ENCODE data around the gene ANO10.
"Not testable (repeated sequence)": the region's sequence is repeated elsewhere in the genome, so short reads cannot be mapped to it uniquely, and the experiment has no call there.

The ANO10 gene

DNA sequence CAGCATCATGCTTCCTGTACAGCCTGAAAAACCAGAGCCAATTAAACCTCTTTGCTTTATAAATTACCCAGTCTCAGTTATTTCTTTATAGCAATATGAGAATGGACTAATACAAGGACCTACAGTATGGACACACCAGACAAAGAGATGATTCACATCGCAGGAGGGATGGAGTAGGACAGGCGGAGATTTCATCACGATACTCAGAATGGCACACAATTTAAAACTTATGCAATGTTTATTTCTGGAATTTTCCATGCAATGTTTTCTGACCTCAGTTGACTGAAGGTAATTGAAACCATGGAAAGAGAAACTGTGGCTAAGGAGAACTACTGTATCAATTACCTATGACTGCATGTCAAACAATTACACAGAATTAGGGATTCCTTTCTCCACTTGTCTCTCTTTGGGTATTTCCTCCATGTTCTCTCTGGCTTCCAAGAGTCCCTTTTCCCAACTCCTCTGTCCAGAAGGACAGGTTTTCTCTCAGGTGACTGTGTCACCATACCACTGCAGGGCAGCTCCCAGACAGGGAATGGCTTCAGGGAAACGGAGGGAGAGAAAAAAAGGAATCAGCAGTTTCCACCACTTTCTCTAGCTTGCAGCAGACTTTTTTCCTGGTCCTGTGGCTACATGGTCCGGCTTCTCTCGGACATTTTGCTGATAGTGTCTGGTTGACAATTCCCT lies 3.0 kb upstream of the ANO10 start:
- no peak for DNase-seq

DNA sequence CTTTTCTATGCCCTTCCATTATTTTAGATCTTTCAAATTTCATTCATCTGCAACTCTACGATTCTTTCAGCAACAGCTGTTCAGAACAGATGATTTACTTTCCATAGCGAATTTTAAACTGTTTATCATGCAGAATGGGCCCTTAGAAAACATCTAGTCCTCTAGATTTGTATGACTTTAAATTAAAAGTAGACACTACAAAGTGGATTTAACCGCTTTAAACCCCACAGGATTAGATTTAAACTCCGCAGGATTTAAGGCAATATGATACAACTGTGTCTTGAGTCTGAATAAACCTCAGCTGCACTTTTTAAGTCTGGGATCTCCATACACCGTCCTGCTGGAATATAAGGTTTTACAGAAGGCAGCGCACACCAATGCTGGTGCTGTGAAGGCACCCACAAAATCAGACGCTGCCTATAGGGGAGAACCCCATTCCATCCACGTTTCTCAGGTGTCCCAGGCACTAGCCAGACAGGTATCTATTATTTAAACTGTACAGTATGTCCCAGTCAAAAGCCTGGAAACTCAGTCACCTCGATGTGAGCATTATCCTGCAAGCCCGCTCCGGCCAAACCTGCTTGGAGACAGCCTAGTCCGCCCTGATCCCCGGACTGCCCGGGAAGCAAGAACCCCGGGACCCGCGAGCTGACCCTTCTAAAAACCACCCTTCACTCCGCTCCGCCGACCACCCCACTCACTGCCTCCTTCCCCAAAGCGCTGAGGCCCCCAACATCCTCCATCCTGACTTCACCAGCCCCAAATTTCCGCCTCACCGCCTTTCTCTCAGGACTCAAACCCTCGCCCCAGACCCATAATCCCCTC lies 768 bp downstream of the ANO10 start:
- no peak for DNase-seq

DNA sequence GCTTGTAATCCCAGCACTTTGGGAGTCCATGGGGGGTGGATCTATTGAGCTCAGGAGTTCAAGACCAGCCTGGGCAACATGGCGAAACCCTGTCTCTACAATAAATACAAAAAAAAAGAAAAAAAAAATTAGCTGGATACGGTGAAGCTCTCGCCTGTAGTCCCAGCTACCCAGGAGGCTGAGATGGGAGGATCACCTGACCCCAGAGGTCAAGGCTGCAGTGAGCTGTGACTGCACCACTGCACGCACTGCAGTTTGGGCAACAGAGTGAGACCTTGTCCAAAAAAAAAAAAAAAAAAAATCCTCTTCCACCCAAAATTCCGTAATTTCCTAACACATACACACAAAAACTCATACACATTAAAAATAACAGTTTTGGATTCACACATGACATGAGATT lies 2.2 kb downstream of the ANO10 start:
- DNase-seq = no peak

DNA sequence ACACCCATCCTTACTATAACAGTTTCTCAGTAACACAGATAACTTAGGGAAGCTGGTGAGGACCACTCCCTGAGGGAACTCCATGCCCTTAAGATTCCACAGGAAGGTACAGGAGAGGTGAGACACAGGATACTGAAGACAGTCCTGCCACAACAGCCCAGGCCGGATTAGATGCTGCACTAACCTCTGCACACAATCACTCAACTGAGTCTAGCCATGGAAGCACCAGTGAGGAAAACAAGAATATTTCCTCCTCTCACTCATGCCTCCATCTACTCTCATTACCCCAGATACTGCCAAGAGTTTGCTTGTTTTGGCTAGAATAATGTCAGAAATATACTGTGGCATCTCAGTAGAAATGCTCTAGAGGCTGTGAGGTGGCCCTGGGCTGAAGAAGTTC lies 3.7 kb downstream of the ANO10 start:
- no peak for DNase-seq

DNA sequence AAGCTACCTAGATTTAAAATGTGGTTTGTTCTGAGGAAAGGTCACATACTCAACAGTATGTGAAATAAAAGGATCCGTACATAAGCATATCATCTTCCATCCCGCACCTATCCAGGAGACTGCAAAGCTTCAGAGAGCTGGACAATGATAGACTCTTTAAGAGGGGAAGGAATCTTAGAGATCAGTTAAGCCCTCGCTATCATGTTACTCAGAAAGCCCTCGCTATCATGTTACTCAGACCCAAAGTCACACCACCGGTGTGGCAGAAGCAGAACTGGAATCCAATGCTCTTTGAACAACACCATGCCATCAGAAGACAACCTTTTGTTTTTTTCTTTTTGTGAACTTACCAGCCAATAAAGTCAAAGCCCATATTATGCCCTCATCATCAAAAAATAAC lies 5.8 kb downstream of the ANO10 start:
- DNase-seq = no peak

DNA sequence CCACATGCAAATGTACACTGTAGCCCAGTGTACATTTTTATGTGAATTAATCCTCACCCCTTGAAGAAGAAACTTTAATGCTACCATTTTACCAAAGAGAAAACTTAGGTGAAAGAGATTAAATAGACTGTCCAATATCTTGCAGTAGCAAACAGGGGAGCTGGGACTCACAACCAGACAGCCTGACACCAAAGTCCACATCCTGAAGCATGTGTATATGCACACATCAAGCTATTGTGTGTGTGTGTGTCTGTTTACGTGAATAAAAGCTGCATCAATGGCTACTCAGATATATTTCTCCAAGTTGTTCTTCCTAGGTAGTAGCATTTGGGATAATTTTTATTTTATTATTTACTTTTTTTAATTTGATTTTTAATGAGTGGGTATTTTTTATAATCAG lies 6.7 kb downstream of the ANO10 start:
- no peak for DNase-seq

DNA sequence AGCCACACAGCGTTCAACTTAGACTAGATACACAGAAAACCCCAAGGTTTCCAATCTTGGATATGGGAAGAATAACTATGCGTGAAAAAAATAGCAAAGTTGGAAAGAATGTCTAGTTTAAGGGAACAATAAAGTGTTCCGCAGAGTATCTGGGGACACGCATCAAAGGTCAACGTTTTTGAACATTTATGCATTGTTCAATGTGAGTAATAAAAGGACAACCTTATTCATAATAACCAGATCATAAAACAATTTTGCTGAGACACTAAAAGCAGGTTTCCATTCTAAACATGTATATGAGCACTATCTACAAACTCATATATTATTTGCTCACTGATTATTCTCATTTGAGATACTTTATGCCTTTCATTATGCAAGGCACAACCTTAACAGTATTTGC lies 7.8 kb downstream of the ANO10 start:
- no peak for DNase-seq

DNA sequence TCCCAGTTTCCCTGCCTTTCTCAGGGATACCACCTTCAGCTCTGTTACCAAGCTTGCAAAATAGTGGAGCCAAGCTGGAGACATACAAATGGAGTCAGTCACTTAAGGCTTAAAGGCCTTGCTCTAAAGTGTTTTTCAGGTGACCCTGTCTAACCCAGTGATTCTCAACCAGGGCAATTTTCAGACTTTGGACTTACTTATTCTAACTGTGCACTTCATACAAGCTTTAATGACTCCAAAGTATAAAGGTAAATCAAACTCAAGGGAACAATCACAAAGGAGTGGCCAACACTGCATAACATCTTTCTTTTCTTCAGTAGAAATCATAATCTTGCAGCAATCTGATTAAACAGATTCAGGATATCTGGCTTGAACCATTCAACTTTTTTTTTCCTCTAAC lies 9.4 kb downstream of the ANO10 start:
- no peak for DNase-seq

DNA sequence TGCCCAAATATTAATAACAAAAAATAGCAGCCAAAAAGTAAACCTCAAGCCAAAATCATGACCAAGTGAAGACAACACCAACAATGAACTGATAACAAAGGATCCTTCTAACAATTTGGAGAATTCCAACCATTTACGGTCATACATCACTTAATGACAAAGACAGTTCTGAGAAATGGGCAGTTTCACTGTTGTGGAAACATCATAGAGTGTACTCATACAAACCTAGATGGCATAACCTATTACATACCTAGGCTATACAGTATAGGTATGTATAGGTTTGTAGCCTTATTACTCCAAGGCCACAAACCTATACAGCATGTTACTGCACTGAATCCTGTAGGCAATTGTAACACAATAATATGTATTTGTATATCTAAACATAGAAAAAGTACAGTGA lies 12.4 kb downstream of the ANO10 start:
- no peak for DNase-seq

DNA sequence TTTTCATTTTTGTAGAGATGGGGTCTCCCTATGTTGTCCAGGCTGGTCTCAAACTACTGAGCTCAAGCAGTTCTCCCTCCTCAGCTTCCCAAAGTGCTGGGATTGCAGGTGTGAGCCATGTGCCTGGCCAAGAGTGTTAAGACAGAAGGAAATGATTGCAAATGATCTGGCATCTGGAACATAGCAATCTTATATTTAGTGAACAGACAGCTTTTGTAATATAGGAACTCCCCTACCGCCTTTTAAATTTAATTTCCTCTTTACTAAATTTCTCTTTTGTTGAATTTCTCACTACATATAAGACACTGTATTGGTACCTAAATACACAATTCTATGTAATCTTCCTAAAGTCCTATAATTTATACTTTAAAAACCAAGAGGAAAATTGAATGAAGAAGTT lies 13.1 kb downstream of the ANO10 start:
- DNase-seq = no peak

DNA sequence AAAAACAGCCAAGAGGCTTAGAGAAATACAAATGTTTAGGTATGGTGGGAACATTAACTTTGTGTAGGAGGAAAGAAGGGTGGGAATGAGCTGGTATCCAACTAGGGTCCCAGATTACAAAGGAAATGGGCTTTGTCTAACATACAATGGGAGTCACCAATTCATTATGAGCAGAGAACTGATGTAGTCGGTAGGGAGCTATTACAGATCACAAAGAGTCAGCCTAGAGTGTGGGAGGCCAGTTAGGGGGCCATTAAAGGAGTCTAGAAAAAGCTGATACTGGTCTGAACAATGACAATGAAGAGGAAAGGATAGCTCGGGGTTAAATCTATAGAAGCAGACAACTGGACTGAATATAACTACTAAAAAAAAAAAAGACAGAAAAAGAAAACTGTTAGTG lies 15.5 kb downstream of the ANO10 start:
- no peak for DNase-seq

DNA sequence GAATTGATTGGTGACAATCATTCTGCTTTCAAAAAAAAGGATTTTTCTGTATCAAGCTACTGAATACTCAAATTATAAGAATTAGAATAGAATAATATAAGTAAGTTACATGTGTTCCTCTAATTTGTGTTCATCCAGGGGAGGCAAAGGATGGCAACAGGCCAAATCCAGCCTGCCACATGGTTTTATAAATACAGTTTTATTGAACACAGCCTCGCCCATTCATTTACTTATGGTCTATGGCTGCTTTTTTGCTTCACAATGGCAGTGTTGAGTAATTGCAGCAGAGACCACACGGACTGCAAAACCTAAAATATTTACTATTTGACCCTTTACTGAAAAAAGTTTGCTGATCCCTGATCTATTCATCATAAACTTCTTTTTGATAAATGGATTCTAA lies 21.9 kb downstream of the ANO10 start:
- DNase-seq = not testable (repeated sequence)

DNA sequence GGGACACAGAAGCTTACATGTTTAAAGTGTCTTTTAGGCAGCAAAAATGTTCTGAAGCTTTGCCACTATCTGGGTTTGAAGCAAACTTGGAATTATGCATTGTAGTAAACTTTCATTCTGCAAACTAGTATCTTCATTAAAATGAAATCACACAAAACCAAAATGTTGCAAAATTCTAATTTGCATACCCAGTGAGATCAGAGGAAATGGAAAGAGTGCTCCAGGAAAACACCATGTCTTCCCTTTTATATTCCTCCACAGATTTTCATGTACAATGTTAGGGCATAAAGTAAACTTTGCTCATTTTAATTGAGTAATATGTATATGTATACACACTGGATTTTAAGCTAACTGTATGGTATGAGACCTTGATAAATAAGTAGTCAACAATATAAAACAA lies 23.9 kb downstream of the ANO10 start:
- DNase-seq = no peak

DNA sequence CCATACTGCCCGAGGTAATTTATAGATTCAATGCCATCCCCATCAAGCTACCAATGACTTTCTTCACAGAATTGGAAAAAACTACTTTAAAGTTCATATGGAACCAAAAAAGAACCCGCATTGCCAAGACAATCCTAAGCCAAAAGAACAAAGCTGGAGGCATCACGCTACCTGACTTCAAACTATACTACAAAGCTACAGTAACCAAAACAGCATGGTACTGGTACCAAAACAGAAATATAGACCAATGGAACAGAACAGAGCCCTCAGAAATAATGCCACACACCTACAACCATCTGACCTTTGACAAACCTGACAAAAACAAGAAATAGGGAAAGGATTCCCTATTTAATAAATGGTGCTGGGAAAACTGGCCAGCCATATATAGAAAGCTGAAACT lies 25.6 kb downstream of the ANO10 start:
- not testable (repeated sequence) for DNase-seq

DNA sequence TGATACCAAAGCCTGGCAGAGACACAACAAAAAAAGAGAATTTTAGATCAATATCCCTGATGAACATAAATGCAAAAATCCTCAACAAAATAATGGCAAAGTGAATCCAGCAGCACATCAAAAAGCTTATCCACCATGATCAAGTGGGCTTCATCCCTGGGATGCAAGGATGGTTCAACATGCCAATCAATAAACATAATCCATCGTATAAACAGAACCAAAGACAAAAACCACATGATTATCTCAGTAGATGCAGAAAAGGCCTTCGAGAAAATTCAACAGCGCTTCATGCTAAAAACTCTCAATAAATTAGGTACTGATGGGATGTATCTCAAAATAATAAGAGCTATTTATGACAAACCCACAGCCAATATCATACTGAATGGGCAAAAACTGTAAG lies 26.5 kb downstream of the ANO10 start:
- not testable (repeated sequence) for DNase-seq

DNA sequence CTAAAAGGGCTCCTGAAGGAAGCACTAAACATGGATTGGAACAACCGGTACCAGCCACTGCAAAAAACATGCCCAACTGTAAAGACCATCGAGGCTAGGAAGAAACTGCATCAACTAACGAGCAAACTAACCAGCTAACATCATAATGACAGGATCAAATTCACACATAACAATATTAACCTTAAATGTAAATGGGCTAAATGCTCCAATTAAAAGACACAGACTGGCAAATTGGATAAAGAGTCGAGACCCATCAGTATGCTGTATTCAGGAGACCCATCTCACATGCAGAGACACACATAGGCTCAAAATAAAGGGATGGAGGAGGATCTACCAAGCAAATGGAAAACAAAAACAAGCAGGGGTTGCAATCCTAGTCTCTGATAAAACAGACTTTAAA lies 28.2 kb downstream of the ANO10 start:
- DNase-seq = not testable (repeated sequence)

DNA sequence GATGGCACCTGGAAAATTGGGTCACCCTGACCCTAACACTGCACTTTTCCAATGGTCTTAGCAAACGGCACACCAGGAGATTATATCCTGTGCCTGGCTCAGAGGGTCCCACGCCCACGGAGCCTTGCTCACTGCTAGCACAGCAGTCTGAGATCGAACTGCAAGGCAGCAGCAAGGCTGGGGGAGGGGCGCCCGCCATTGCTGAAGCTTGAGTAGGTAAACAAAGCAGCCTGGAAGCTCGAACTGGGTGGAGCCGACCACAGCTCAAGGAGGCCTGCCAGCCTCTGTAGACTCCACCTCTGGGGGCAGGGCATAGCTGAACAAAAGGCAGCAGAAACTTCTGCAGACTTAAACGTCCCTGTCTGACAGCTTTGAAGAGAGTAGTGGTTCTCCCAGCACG lies 29.9 kb downstream of the ANO10 start:
- not testable (repeated sequence) for DNase-seq

DNA sequence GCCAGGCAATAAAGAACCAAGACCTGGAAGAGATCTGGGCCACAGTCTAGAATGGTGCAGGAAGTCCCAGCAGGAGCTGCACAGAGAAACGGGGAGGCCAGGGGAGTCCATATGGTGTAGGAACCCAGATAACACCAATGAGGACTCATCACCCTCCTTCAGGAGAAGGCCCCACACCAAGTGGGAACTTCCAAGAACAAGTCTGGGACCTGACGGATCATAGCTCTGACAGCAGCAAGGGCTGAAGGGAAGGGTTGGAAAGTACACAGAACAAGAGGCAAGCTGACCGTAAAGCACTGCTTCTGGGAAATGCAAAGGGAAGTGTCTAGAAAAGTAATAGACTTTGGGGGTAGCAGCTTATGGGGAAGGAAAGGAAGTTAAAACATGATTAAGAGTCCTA lies 34.5 kb downstream of the ANO10 start:
- DNase-seq = no peak

DNA sequence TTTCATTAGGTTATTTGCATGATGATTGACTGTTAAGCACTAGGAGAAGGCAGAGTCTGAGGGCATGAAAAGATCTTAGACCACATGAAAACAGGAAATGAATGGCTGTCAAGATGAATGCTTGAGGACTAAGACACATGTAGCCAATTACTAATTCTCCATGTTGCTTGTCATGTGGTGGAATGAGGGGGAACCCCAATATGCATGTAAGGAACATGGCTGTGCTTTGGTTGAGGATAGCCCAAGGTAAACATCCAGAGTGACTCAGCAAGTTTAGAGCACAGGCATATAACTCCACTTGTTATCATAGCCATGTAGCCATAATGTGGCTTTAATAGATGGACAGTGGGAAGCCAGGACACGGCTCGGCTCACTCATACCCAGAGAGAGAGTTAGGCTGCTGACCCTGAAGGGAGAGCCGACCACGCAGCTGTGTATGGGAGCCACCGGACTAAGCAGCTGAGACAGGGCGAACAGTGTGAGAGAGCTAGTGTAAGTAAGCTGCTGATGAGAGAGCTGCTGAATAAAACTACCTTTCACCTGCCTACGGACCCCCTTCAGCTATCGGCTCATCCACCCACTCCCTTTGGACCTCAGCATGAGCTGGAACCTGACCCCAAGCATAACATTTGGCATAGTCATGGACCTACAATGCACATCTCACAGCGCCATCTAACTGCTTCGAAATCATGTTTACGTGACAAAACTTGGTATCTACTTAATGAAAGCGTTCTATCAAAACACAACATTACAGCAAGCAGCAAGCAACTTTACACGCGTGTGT lies 37.6 kb downstream of the ANO10 start:
- DNase-seq = no peak

DNA sequence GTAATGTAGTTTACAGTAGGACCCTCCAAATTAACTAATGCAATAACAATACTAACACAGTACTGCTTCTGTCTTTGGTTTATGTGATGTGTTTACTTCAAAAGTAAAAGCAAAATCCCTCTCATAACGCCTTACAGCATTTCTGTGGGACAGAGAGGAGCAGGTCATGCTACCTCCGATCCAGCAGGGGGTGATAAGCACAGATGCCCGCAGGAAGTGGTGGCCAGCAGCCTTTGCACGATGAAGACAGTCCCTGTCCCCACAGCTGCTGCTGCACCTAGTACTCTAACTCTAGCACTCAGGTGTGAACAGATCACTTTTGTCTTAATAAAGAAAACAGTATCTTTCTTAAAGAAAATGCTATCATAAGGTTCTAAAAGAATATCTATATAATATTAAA lies 38.3 kb downstream of the ANO10 start:
- DNase-seq = no peak

DNA sequence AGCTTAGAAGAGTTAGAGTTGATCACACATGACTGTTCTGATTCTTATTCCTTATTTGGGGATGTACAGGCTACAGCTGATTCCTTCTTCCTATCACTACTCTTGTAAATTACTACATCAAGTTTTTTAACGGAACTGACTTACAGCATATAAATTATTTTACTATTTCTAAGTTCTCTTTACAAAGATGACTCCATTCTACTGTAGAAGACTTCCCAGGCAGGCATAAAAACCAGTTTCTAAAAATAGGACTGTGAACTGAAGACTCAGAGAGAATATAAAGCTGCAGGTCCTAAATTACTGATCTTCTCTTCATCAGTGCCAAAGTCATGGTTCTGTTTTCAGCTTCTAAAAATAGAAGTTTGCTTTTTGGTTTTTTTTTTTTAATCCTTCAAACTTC lies 38.9 kb downstream of the ANO10 start:
- no peak for DNase-seq

DNA sequence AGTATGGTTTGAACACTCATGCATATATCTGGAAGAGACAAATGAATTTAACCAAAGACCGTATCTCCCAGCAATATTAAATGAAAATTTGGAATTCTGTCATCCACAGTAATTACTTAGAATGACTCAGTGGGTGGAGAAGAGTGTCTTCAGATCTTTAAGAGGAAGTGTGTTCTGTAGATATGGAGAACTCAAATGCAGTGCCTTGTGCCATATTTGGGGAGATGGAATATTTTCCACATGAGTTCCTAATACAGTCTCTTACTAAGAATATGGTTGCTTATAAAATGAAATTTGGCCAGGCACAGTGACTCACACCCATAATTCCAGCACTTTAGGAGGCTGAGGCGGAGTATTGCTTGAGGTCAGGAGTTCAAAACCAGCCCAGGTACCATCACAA lies 40.5 kb downstream of the ANO10 start:
- DNase-seq = no peak

DNA sequence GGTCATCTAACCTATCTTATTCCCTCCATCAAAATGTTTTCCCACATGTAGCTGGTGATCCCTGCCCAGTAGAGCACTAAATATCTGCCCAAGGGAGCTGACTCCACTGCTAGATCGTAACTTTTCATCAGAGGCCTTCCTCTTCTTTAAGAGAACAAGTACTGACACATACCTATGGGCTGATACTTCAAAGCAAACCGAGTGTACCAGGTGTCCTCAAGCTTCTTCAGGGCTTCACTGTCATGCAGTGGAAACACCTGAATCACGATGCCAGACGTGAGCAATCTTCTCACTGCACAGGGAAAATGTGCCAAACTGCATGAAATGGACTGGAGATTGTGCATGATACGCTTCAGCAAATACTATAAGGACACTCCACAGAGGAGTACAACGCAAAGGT lies 41.6 kb downstream of the ANO10 start:
- DNase-seq = no peak

DNA sequence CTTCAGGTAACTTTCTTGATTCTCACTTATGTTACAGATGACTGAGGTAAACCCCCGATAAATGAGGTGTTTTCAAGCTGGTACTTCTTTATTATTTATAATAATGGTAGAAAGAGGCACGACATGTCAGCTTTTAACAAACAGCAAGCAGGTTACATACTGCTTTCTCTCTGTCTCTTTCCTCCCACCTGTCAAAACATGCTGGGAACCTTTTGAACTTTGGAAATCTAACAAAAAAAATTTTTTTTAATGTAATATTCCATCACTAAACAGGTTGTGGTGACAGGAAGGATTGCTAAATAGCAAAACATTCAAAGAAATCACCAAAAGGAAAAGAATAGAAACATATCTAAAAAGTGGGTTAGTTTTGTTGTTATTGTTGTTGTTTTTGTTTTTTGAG lies 48.2 kb downstream of the ANO10 start:
- no peak for DNase-seq
